ENCODE data around the gene MVP. TPM values are rescaled to one million over a fixed set of nuclear protein-coding genes. Genes with fewer than 3 reads are reported as not detected.

The MVP gene
- total RNA-seq, 3 donors from 2014 or later, result 307 to 552 (median 529) TPM

GRCh38 chr16:29812754-29813643, 7.3 kb upstream of the MVP start:
- Histone ChIP-seq H3K9me3 (no peaks in the 10 kb centered on the region), H3K4me1 (ENCODE audit: low read depth) (peaks cover 69% of the 10 kb centered on the region), H3K4me3 (no peak overlapping the region), H3K36me3 (ENCODE audit: low read depth) (no peaks in the 10 kb centered on the region)
- intact Hi-C loops (cut with DNase I, micrococcal nuclease), result no loop called here
- DNase-seq (peak in 1 of 3 donors; percentile 43), ATAC-seq (no peak)
- TF ChIP-seq CTCF (IDR thresholded peaks at IDR 0.05), result no peak

- peaks cover 71% of the 10 kb centered on the region for H3K4me1 ChIP-seq (ENCODE audit: low read depth)
- ATAC-seq, result no peak
- no peaks in the 10 kb centered on the region for H3K9me3 ChIP-seq
- H3K4me3 ChIP-seq, result no peak overlapping the region
- no peaks in the 10 kb centered on the region for H3K36me3 ChIP-seq (ENCODE audit: low read depth)
- intact Hi-C loops (cut with DNase I, micrococcal nuclease), result no loop called here
- DNase-seq, result peak in 2 of 3 donors; percentile 44 to 64
- no peak for TF ChIP-seq CTCF (IDR thresholded peaks at IDR 0.05)
These were observed 6.4 kb upstream of the MVP start for GRCh38 chr16:29813644-29814562.

- DNase-seq, result peak in 2 of 3 donors; percentile 40 to 55
- Histone ChIP-seq H3K36me3 (ENCODE audit: low read depth) (no peaks in the 10 kb centered on the region), H3K4me3 (no peak overlapping the region), H3K9me3 (no peaks in the 10 kb centered on the region), H3K4me1 (ENCODE audit: low read depth) (peaks cover 69% of the 10 kb centered on the region)
- intact Hi-C loops (cut with DNase I, micrococcal nuclease), result no loop called here
- TF ChIP-seq CTCF (IDR thresholded peaks at IDR 0.05), result no peak
- no peak for ATAC-seq
These were observed 5.7 kb upstream of the MVP start for GRCh38 chr16:29814592-29814991.

- Histone ChIP-seq H3K36me3 (ENCODE audit: low read depth) (no peaks in the 10 kb centered on the region), H3K9me3 (no peaks in the 10 kb centered on the region), H3K4me3 (no peak overlapping the region), H3K4me1 (ENCODE audit: low read depth) (peaks cover 69% of the 10 kb centered on the region)
- ATAC-seq (no peak), DNase-seq (peak; percentile 62 to 78 (median 68))
- intact Hi-C loops (cut with DNase I, micrococcal nuclease), result no loop called here
- no peak for TF ChIP-seq CTCF (IDR thresholded peaks at IDR 0.05)
These were observed 5.1 kb upstream of the MVP start for GRCh38 chr16:29815032-29815721.
